ENCODE results near the gene TAOK1.

TAOK1 gene

GRCh38 chr17:29412780-29413565 lies 22.8 kb downstream of the TAOK1 start:
- no peaks in the 10 kb centered on the region for H3K36me3 ChIP-seq (replicated peaks)
- no peaks in the 10 kb centered on the region for H3K27me3 ChIP-seq (replicated peaks)
- in situ Hi-C loops (cut with HindIII; ENCODE audit: low pct_ligation_motif_present, low sequenced_read_pairs), result no loop called here
- H3K27ac ChIP-seq, result peak overlapping the region; percentile 13
- peak; percentile 11 for DNase-seq
- no peak for TF ChIP-seq CTCF (IDR thresholded peaks at IDR 0.05; ENCODE audit: low read depth, low read length, missing control alignments)
- no peak overlapping the region for H3K4me3 ChIP-seq (ENCODE audit: low read depth, low read length)

GRCh38 chr17:29420128-29420527 lies 30.0 kb downstream of the TAOK1 start:
- DNase-seq, result no peak
- in situ Hi-C loops (cut with HindIII; ENCODE audit: low pct_ligation_motif_present, low sequenced_read_pairs), result no loop called here
- peaks cover 5% of the 10 kb centered on the region for H3K36me3 ChIP-seq (replicated peaks)
- H3K27me3 ChIP-seq (replicated peaks), result no peaks in the 10 kb centered on the region
- H3K4me3 ChIP-seq (ENCODE audit: low read depth, low read length), result no peak overlapping the region
- H3K27ac ChIP-seq, result no peak overlapping the region
- no peak for TF ChIP-seq CTCF (IDR thresholded peaks at IDR 0.05; ENCODE audit: low read depth, low read length, missing control alignments)

- no peak for TF ChIP-seq CTCF (IDR thresholded peaks at IDR 0.05; ENCODE audit: low read depth, low read length, missing control alignments)
- in situ Hi-C loops (cut with HindIII; ENCODE audit: low pct_ligation_motif_present, low sequenced_read_pairs), result no loop called here
Measured at GRCh38 chr17:29430275-29430674, 40.1 kb downstream of the TAOK1 start.

GRCh38 chr17:29433541-29433940 lies 43.4 kb downstream of the TAOK1 start:
- Histone ChIP-seq H3K27ac (no peak overlapping the region), H3K27me3 (replicated peaks) (no peaks in the 10 kb centered on the region), H3K4me3 (ENCODE audit: low read depth, low read length) (no peak overlapping the region), H3K36me3 (replicated peaks) (no peaks in the 10 kb centered on the region)
- no peak for DNase-seq
- in situ Hi-C loops (cut with HindIII; ENCODE audit: low pct_ligation_motif_present, low sequenced_read_pairs), result no loop called here
- no peak for TF ChIP-seq CTCF (IDR thresholded peaks at IDR 0.05; ENCODE audit: low read depth, low read length, missing control alignments)

More at GRCh38 chr17:29430275-29430674, 40.1 kb downstream of the TAOK1 start:
- Histone ChIP-seq H3K27me3 (replicated peaks) (no peaks in the 10 kb centered on the region), H3K4me3 (ENCODE audit: low read depth, low read length) (no peak overlapping the region), H3K27ac (no peak overlapping the region), H3K36me3 (replicated peaks) (no peaks in the 10 kb centered on the region)
- DNase-seq, result no peak

GRCh38 chr17:29434550-29434949 lies 44.4 kb downstream of the TAOK1 start:
- in situ Hi-C loops (cut with HindIII; ENCODE audit: low pct_ligation_motif_present, low sequenced_read_pairs), result no loop called here
- Histone ChIP-seq H3K27me3 (replicated peaks) (no peaks in the 10 kb centered on the region), H3K27ac (no peak overlapping the region), H3K36me3 (replicated peaks) (no peaks in the 10 kb centered on the region), H3K4me3 (ENCODE audit: low read depth, low read length) (no peak overlapping the region)
- no peak for TF ChIP-seq CTCF (IDR thresholded peaks at IDR 0.05; ENCODE audit: low read depth, low read length, missing control alignments)
- DNase-seq, result no peak

GRCh38 chr17:29442451-29442850 lies 52.3 kb downstream of the TAOK1 start:
- DNase-seq, result no peak
- Histone ChIP-seq H3K4me3 (ENCODE audit: low read depth, low read length) (no peak overlapping the region), H3K36me3 (replicated peaks) (no peaks in the 10 kb centered on the region), H3K27me3 (replicated peaks) (no peaks in the 10 kb centered on the region), H3K27ac (no peak overlapping the region)
- in situ Hi-C loops (cut with HindIII; ENCODE audit: low pct_ligation_motif_present, low sequenced_read_pairs), result no loop called here
- TF ChIP-seq CTCF (IDR thresholded peaks at IDR 0.05; ENCODE audit: low read depth, low read length, missing control alignments), result no peak

Data from brain microvascular endothelial cell (primary cell).